Neural progenitor cell (in vitro differentiated cells): Measurements from ENCODE around the gene CLDN15.

ENCODE experiments used
- EZH2 ChIP-seq: fragments of 200-600 bp; sonication (generic); IDR thresholded peaks from 2 replicates; pipeline ENCODE4 v1.6.1; 2017; ENCODE audit warnings: antibody characterized with exemption, mild to moderate bottlenecking, moderate library complexity
- EZH2phosphoT487 ChIP-seq: fragments of 200-600 bp; sonication (generic); IDR thresholded peaks from 2 replicates; pipeline ENCODE4 v1.6.1; 2017; ENCODE audit warnings: antibody characterized with exemption
- TF ChIP-seq, protein P1 (sequence below): fragments of 200-600 bp; sonication (generic); IDR thresholded peaks from 2 replicates; pipeline ENCODE4 v1.5.1; 2017; ENCODE audit warnings: antibody characterized with exemption, mild to moderate bottlenecking

DNA sequence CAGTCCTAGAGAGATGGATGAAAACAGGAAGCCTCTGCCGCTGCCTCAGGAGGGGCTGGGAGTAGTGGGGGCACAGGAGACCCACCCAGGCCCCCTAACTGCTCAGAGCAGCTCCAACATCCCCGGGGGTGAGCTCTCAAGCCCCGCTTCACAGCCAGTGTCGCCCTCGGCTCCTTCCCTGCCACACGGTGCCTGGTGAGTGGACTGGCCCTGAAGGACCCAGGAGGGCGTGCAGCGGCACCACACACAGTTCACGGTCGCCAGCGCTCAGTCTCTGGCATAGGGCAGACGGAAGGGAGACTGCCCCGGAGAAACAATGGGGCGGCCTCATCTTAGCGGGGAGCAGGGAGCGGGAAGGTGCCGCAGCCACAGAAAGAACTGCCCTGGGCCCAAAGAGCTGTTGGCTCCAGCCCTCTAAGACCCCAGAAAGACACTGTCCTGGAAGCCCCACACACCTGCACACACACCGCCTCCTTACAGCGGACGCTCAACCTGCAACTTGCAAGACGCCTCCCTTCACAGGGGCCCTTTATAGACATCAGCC lies 1.2 kb downstream of the CLDN15 start:
- TF ChIP-seq EZH2 (no peak), EZH2phosphoT487 (no peak)
- TF ChIP-seq, protein P1, sequence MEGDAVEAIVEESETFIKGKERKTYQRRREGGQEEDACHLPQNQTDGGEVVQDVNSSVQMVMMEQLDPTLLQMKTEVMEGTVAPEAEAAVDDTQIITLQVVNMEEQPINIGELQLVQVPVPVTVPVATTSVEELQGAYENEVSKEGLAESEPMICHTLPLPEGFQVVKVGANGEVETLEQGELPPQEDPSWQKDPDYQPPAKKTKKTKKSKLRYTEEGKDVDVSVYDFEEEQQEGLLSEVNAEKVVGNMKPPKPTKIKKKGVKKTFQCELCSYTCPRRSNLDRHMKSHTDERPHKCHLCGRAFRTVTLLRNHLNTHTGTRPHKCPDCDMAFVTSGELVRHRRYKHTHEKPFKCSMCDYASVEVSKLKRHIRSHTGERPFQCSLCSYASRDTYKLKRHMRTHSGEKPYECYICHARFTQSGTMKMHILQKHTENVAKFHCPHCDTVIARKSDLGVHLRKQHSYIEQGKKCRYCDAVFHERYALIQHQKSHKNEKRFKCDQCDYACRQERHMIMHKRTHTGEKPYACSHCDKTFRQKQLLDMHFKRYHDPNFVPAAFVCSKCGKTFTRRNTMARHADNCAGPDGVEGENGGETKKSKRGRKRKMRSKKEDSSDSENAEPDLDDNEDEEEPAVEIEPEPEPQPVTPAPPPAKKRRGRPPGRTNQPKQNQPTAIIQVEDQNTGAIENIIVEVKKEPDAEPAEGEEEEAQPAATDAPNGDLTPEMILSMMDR = no peak
